ENCODE data around the gene SYNRG. TPM values are rescaled to one million over a fixed set of nuclear protein-coding genes. Genes with fewer than 3 reads are reported as not detected.

The SYNRG gene
- total and polyA plus RNA-seq, 2 of the 13 experiments (the other 11 are each of a cell fraction or from before 2014, with no cell fraction given) = 7.3 to 8.7 TPM

DNA sequence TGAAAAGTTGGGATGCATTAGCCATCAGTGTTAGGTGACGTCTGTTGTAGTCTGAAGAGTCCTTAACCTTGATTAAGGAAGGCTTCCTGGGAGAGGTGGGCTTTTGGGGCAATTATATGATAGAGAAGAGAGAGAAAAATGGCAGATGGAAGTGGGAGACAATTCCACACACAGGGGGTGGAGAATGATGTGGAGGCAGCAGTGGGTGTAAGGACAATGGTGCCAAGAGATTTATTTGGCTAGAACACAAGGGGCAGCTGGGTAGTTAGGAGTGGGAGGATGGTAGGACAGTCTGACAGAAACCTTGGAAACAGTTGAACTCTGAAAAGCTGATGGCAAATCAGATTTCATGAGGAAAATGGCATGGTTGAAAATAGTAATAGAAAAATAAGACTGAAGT is 130.2 kb downstream of the SYNRG start:
- WGBS (ENCODE audit: low lambda C conversion rate) = 96% methylated on average over 1 of the region's 1 CpG
- FAIRE-seq (no peak), ATAC-seq (no peak), DNase-seq (ENCODE audit: low spot score) (no peak)
- ChIA-PET POLR2A (no interaction called here), CTCF (ENCODE audit: low intra/inter-chr PET ratio, low total read pairs) (no interaction called here)
- Histone ChIP-seq H3K36me3 (replicated peaks in 1 of 2; ENCODE audit: control insufficient read depth in 1 of 2, insufficient read depth in 2 of 2, low read length in 2 of 2) (peaks cover 5 to 37% of the 10 kb centered on the region in 2 experiments; a peak in 2 of 5 replicates), H3K4me1 (ENCODE audit: insufficient read depth, low read length) (peaks cover 40% of the 10 kb centered on the region), H3K4me2 (ENCODE audit: low read depth, low read length) (no peak overlapping the region), H2AFZ (ENCODE audit: low read length) (no peak overlapping the region), H3K27ac (ENCODE audit: extremely low read length, insufficient read depth, low read length) (no peak overlapping the region), H3K79me2 (ENCODE audit: insufficient read depth, low read length) (no peaks in the 10 kb centered on the region), H3K9ac (ENCODE audit: insufficient read depth, low read depth, low read length) (no peak overlapping the region), H3K9me3 (ENCODE audit: low read length) (no peaks in the 10 kb centered on the region), H3K27me3 (ENCODE audit: control insufficient read depth in 1 of 2, insufficient read depth in 2 of 2, low read length in 2 of 2) (no peaks in the 10 kb centered on the region), H4K20me1 (ENCODE audit: insufficient read depth, low read length) (no peaks in the 10 kb centered on the region), H3K4me3 (replicated peaks in 1 of 3; ENCODE audit: insufficient read depth in 1 of 3, low read depth in 2 of 3, low read length in 3 of 3) (no peak overlapping the region)
- TF ChIP-seq SRSF9 (IDR thresholded peaks at IDR 0.05; ENCODE audit: borderline replicate concordance, insufficient read depth, low read depth, low read length, poor library complexity, severe bottlenecking) (no peak), ZNF510 (CRISPR knock-in tag; IDR thresholded peaks at IDR 0.05; ENCODE audit: low read depth) (no peak), KLF13 (CRISPR knock-in tag; IDR thresholded peaks at IDR 0.05) (no peak), ZNF619 (CRISPR knock-in tag; IDR thresholded peaks at IDR 0.05) (no peak), KDM6A (CRISPR knock-in tag; IDR thresholded peaks at IDR 0.05; ENCODE audit: low read depth) (no peak), ZNF775 (CRISPR knock-in tag; IDR thresholded peaks at IDR 0.05; ENCODE audit: borderline replicate concordance) (no peak), ZNF468 (CRISPR knock-in tag; IDR thresholded peaks at IDR 0.05) (no peak), JUND (CRISPR knock-in tag; IDR thresholded peaks at IDR 0.05) (no peak), KAT2B (IDR thresholded peaks at IDR 0.05; ENCODE audit: borderline replicate concordance, low read depth, low read length) (no peak), ZNF333 (CRISPR knock-in tag; IDR thresholded peaks at IDR 0.05; ENCODE audit: borderline replicate concordance) (no peak), ZBTB7B (CRISPR knock-in tag; IDR thresholded peaks at IDR 0.05) (no peak)
- TF ChIP-seq, protein P1, sequence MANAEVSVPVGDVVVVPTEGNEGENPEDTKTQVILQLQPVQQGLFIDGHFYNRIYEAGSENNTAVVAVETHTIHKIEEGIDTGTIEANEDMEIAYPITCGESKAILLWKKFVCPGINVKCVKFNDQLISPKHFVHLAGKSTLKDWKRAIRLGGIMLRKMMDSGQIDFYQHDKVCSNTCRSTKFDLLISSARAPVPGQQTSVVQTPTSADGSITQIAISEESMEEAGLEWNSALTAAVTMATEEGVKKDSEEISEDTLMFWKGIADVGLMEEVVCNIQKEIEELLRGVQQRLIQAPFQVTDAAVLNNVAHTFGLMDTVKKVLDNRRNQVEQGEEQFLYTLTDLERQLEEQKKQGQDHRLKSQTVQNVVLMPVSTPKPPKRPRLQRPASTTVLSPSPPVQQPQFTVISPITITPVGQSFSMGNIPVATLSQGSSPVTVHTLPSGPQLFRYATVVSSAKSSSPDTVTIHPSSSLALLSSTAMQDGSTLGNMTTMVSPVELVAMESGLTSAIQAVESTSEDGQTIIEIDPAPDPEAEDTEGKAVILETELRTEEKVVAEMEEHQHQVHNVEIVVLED (CRISPR knock-in tag; IDR thresholded peaks at IDR 0.05; ENCODE audit: borderline replicate concordance) = no peak
- TF ChIP-seq, protein P2, sequence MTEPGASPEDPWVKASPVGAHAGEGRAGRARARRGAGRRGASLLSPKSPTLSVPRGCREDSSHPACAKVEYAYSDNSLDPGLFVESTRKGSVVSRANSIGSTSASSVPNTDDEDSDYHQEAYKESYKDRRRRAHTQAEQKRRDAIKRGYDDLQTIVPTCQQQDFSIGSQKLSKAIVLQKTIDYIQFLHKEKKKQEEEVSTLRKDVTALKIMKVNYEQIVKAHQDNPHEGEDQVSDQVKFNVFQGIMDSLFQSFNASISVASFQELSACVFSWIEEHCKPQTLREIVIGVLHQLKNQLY (CRISPR knock-in tag; IDR thresholded peaks at IDR 0.05) = no peak
- TF ChIP-seq, protein P3, sequence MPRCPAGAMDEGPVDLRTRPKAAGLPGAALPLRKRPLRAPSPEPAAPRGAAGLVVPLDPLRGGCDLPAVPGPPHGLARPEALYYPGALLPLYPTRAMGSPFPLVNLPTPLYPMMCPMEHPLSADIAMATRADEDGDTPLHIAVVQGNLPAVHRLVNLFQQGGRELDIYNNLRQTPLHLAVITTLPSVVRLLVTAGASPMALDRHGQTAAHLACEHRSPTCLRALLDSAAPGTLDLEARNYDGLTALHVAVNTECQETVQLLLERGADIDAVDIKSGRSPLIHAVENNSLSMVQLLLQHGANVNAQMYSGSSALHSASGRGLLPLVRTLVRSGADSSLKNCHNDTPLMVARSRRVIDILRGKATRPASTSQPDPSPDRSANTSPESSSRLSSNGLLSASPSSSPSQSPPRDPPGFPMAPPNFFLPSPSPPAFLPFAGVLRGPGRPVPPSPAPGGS (CRISPR knock-in tag; IDR thresholded peaks at IDR 0.05) = no peak
- TF ChIP-seq, protein P4, sequence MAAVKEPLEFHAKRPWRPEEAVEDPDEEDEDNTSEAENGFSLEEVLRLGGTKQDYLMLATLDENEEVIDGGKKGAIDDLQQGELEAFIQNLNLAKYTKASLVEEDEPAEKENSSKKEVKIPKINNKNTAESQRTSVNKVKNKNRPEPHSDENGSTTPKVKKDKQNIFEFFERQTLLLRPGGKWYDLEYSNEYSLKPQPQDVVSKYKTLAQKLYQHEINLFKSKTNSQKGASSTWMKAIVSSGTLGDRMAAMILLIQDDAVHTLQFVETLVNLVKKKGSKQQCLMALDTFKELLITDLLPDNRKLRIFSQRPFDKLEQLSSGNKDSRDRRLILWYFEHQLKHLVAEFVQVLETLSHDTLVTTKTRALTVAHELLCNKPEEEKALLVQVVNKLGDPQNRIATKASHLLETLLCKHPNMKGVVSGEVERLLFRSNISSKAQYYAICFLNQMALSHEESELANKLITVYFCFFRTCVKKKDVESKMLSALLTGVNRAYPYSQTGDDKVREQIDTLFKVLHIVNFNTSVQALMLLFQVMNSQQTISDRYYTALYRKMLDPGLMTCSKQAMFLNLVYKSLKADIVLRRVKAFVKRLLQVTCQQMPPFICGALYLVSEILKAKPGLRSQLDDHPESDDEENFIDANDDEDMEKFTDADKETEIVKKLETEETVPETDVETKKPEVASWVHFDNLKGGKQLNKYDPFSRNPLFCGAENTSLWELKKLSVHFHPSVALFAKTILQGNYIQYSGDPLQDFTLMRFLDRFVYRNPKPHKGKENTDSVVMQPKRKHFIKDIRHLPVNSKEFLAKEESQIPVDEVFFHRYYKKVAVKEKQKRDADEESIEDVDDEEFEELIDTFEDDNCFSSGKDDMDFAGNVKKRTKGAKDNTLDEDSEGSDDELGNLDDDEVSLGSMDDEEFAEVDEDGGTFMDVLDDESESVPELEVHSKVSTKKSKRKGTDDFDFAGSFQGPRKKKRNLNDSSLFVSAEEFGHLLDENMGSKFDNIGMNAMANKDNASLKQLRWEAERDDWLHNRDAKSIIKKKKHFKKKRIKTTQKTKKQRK (IDR thresholded peaks at IDR 0.05; ENCODE audit: low read length) = no peak
- BruUV-seq (replicated peaks) = no TSS peak
- in situ Hi-C loops (cut with HindIII; ENCODE audit: extremely low pct_ligation_motif_present, low pct_unique_long_range_greater_than_20kb) = no loop called here
- intact Hi-C loops (cut with micrococcal nuclease; ENCODE audit: unreplicated experiment) = no loop called here

Data from HepG2 (cell line).